ENCODE data around the gene STXBP1.

Gene STXBP1

GRCh38 chr9:127716412-127716811 lies 104.3 kb downstream of the STXBP1 start:
- DNase-seq: no peak

GRCh38 chr9:127717766-127718165 lies 105.7 kb downstream of the STXBP1 start:
- no peak for DNase-seq

- no peak for DNase-seq
Observed at GRCh38 chr9:127720031-127720864, 108.2 kb downstream of the STXBP1 start.

- no peak for DNase-seq
Observed at GRCh38 chr9:127720865-127721227, 108.8 kb downstream of the STXBP1 start.

GRCh38 chr9:127721391-127721821 lies 109.3 kb downstream of the STXBP1 start:
- DNase-seq: no peak

GRCh38 chr9:127722055-127722745 lies 110.1 kb downstream of the STXBP1 start:
- DNase-seq: peak; percentile 44

- DNase-seq: no peak
Observed at GRCh38 chr9:127723013-127723412, 110.9 kb downstream of the STXBP1 start.

- DNase-seq: peak; percentile 36
Observed at GRCh38 chr9:127723444-127723843, 111.4 kb downstream of the STXBP1 start.

GRCh38 chr9:127724012-127724411 lies 111.9 kb downstream of the STXBP1 start:
- no peak for DNase-seq

GRCh38 chr9:127726871-127727270 lies 114.8 kb downstream of the STXBP1 start:
- DNase-seq: no peak

GRCh38 chr9:127728808-127729207 lies 116.7 kb downstream of the STXBP1 start:
- no peak for DNase-seq

GRCh38 chr9:127729522-127730256 lies 117.6 kb downstream of the STXBP1 start:
- no peak for DNase-seq

- no peak for DNase-seq
Observed at GRCh38 chr9:127730262-127730661, 118.2 kb downstream of the STXBP1 start.

- no peak for DNase-seq
Observed at GRCh38 chr9:127730799-127731410, 118.8 kb downstream of the STXBP1 start.

GRCh38 chr9:127731938-127732337 lies 119.9 kb downstream of the STXBP1 start:
- no peak for DNase-seq

- DNase-seq: no peak
Observed at GRCh38 chr9:127732444-127732843, 120.4 kb downstream of the STXBP1 start.

GRCh38 chr9:127733614-127734013 lies 121.5 kb downstream of the STXBP1 start:
- DNase-seq: no peak

- DNase-seq: no peak
Observed at GRCh38 chr9:127734247-127734746, 122.2 kb downstream of the STXBP1 start.

GRCh38 chr9:127734747-127735529 lies 122.9 kb downstream of the STXBP1 start, which contains the start of gene TOR2A:
Gene TOR2A, minus strand, starts transcription at chr9:127735294. Its CDS starts 24 bp downstream, at chr9:127735270.
- DNase-seq: peak; percentile 69

- no peak for DNase-seq
Observed at GRCh38 chr9:127735530-127736185, 123.6 kb downstream of the STXBP1 start.

GRCh38 chr9:127738666-127739065 lies 126.6 kb downstream of the STXBP1 start:
- no peak for DNase-seq
